A673 (cell line): Measurements from ENCODE around the gene DEFB112.

Experiments
- CTCF ChIP-seq: fragments of 300-800, 200-600 bp; sonication (generic); conservative IDR thresholded peaks from 2 replicates; pipeline ENCODE4 v1.5.1; 2017; ENCODE audit warnings: low read depth, mild to moderate bottlenecking, antibody characterized with exemption, low read length, moderate library complexity, mixed read lengths
- EZH2 ChIP-seq: fragments of 200-600 bp; sonication (generic); IDR thresholded peaks from 2 replicates; pipeline ENCODE4 v1.6.1; 2017; ENCODE audit warnings: borderline replicate concordance, low read depth, mild to moderate bottlenecking, mixed read lengths, antibody characterized with exemption, low read length; ENCODE audit not compliant: poor library complexity, severe bottlenecking

GRCh38 chr6:50030777-50031562 lies 18.8 kb downstream of the DEFB112 start:
- TF ChIP-seq EZH2, result no peak
- TF ChIP-seq CTCF, result peak; percentile 67
